HepG2 (cell line): Measurements from ENCODE around the gene RECQL5. TPM values are rescaled to one million over a fixed set of nuclear protein-coding genes. Genes with fewer than 3 reads are reported as not detected.

Source experiments
- CBX2 ChIP-seq, 2 experiments: fragments of 200-600 bp in 1 of 2; sonication (generic); formaldehyde crosslinking in 1 of 2; IDR thresholded peaks; 2 replicates each; pipeline versions ENCODE4 v1.7.0 to v1.8.1; 2018 to 2022; ENCODE audit warnings: low read depth in 2 of 2, low read length in 1 of 2, mild to moderate bottlenecking in 1 of 2, missing genetic modification reagents in 1 of 2
- FOXO1 ChIP-seq: sonication (generic); formaldehyde crosslinking; IDR thresholded peaks from 2 replicates; pipeline ENCODE4 v1.4.0; 2020; ENCODE audit warnings: missing genetic modification reagents
- KDM3A ChIP-seq: IDR thresholded peaks from 2 replicates; pipeline ENCODE4 v1.6.1; 2018; ENCODE audit warnings: low read depth, missing compliant biosample characterization
- MEF2D ChIP-seq: sonication (generic); formaldehyde crosslinking; IDR thresholded peaks from 2 replicates; pipeline ENCODE4 v1.5.1; 2020; ENCODE audit warnings: mild to moderate bottlenecking, missing genetic modification reagents
- NR2F6 ChIP-seq, 2 experiments: IDR thresholded peaks; 2 replicates each; pipeline ENCODE4 v1.6.1; 2016; ENCODE audit warnings: antibody characterized with exemption in 1 of 2, mild to moderate bottlenecking in 1 of 2
- SMARCE1 ChIP-seq: fragments of 450-650 bp; IDR thresholded peaks from 2 replicates; pipeline ENCODE4 v1.6.1; 2017; ENCODE audit warnings: borderline replicate concordance
- ZMYM4 ChIP-seq: sonication (generic); formaldehyde crosslinking; IDR thresholded peaks from 2 replicates; pipeline ENCODE4 v1.8.1; 2023; ENCODE audit warnings: mild to moderate bottlenecking, missing genetic modification reagents
- ZNF20 ChIP-seq: sonication (generic); formaldehyde crosslinking; IDR thresholded peaks from 2 replicates; pipeline ENCODE4 v1.4.0; 2020; ENCODE audit warnings: mild to moderate bottlenecking, moderate library complexity, missing genetic modification reagents
- ZNF496 ChIP-seq: sonication (generic); formaldehyde crosslinking; IDR thresholded peaks from 2 replicates; pipeline ENCODE4 v1.8.1; 2023; ENCODE audit warnings: mild to moderate bottlenecking, moderate library complexity, missing genetic modification reagents; ENCODE audit not compliant: insufficient replicate concordance
- ZNF720 ChIP-seq: sonication (generic); formaldehyde crosslinking; IDR thresholded peaks from 2 replicates; pipeline ENCODE4 v1.4.0; 2020; ENCODE audit warnings: missing genetic modification reagents
- ZNF878 ChIP-seq: sonication (generic); formaldehyde crosslinking; IDR thresholded peaks from 2 replicates; pipeline ENCODE4 v1.8.1; 2023; ENCODE audit warnings: mild to moderate bottlenecking, missing genetic modification reagents, moderate library complexity
- ZNF879 ChIP-seq: sonication (generic); formaldehyde crosslinking; IDR thresholded peaks from 2 replicates; pipeline ENCODE4 v1.8.1; 2023; ENCODE audit warnings: missing genetic modification reagents
- ZSCAN30 ChIP-seq: sonication (generic); formaldehyde crosslinking; IDR thresholded peaks from 2 replicates; pipeline ENCODE4 v1.5.0; 2020; ENCODE audit warnings: mild to moderate bottlenecking, missing genetic modification reagents
- polyA plus RNA-seq, 8 experiments: library from polyadenylated mRNA; depleted of rRNA in 3 of 8; stranded (reverse) in 7 of 8; unstranded in 1 of 8; fragments of >200 nt; fragmentation: Illumina TruSeq in 4 of 8; extraction: Trizol in 4 of 8; gene quantifications; 2 replicates each; pipeline versions ENCODE4 v1.2.1 to v1.2.3, GENCODE V29; 2011 to 2016; ENCODE audit warnings: low read depth in 4 of 8, missing spikeins in 1 of 8, mixed read lengths in 1 of 8; ENCODE audit not compliant: insufficient read depth in 1 of 8
- total RNA-seq, 5 experiments: library from RNA; depleted of rRNA; stranded (reverse); fragments of >200 nt; fragmentation: Illumina TruSeq; extraction: Trizol; gene quantifications; 2 replicates each; pipeline ENCODE4 v1.2.3, GENCODE V29; 2016; ENCODE audit warnings: low read depth in 1 of 5
- TF ChIP-seq, protein P1 (sequence below): sonication (generic); formaldehyde crosslinking; IDR thresholded peaks from 2 replicates; pipeline ENCODE4; 2020; ENCODE audit warnings: missing genetic modification reagents, mild to moderate bottlenecking, borderline replicate concordance
- TF ChIP-seq, protein P2 (sequence below): fragments of 450-650 bp; IDR thresholded peaks from 2 replicates; pipeline ENCODE4 v1.6.1; 2016
- TF ChIP-seq, protein P3 (sequence below): sonication (generic); formaldehyde crosslinking; IDR thresholded peaks from 2 replicates; pipeline ENCODE4 v1.4.0; 2020; ENCODE audit warnings: mild to moderate bottlenecking, missing genetic modification reagents
- TF ChIP-seq, protein P4 (sequence below): sonication (generic); formaldehyde crosslinking; IDR thresholded peaks from 2 replicates; pipeline ENCODE4 v1.5.0; 2020; ENCODE audit warnings: mild to moderate bottlenecking, missing genetic modification reagents
- TF ChIP-seq, protein P5 (sequence below): sonication (generic); formaldehyde crosslinking; IDR thresholded peaks from 2 replicates; pipeline ENCODE4 v1.8.0; 2022; ENCODE audit warnings: mild to moderate bottlenecking, missing genetic modification reagents

Gene RECQL5
- total and polyA plus RNA-seq, 2 of the 13 experiments (the other 11 are each of a cell fraction or from before 2014, with no cell fraction given), result 27.7 to 32.0 TPM

DNA sequence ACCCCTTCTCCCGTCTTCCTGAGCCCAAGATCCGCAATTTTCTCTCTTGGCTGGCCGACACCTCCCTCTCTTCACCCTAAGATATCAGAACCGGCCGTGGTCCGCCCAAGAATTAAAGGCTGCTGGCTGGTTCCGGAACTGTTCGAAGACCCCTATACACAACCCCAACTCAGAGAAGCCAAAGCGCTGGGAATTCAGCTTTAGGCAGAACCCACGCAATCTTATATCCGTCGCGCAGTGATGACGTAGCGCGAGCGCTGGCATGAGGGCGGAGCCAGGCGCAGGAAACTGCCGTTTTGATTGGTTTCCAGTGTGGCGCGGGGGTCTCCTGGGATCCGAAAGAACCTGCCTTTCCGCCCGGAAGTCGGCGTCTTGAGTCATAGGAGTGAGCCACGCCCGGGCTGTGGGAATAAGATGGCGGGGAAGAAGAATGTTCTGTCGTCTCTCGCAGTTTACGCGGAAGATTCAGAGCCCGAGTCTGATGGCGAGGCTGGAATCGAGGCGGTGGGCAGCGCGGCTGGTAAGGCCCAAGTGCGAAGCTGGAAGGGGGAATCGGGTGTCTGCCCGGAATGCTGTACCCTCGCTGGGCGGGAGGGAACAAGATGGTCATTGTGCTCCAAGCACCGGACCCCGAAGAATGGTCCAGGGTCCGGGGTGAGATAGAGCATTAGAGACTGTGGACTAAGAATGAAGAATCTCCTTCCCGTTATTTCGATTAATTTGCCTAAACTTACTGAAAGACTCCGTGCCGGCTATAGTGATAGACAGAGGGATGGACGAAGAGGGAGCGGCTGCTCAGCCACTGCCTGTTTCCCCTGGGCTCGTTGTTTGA is at the start of gene RECQL5, which contains the start of gene SAP30BP (continued):
- TF ChIP-seq, protein P1, sequence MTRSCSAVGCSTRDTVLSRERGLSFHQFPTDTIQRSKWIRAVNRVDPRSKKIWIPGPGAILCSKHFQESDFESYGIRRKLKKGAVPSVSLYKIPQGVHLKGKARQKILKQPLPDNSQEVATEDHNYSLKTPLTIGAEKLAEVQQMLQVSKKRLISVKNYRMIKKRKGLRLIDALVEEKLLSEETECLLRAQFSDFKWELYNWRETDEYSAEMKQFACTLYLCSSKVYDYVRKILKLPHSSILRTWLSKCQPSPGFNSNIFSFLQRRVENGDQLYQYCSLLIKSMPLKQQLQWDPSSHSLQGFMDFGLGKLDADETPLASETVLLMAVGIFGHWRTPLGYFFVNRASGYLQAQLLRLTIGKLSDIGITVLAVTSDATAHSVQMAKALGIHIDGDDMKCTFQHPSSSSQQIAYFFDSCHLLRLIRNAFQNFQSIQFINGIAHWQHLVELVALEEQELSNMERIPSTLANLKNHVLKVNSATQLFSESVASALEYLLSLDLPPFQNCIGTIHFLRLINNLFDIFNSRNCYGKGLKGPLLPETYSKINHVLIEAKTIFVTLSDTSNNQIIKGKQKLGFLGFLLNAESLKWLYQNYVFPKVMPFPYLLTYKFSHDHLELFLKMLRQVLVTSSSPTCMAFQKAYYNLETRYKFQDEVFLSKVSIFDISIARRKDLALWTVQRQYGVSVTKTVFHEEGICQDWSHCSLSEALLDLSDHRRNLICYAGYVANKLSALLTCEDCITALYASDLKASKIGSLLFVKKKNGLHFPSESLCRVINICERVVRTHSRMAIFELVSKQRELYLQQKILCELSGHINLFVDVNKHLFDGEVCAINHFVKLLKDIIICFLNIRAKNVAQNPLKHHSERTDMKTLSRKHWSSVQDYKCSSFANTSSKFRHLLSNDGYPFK (CRISPR knock-in tag), result peak; percentile 97
- TF ChIP-seq ZNF878 (CRISPR knock-in tag), result no peak
- TF ChIP-seq ZMYM4, result peak; percentile 87; the same call in 1 of the 2 replicates
- TF ChIP-seq MEF2D, result peak; percentile 82
- no peak for TF ChIP-seq ZNF879 (CRISPR knock-in tag)
- no peak for TF ChIP-seq NR2F6 (IDR thresholded peaks at IDR 0.05)
- TF ChIP-seq NR2F6 (CRISPR knock-in tag; IDR thresholded peaks at IDR 0.05), result no peak; the same call in 1 of the 2 replicates
- TF ChIP-seq, protein P2, sequence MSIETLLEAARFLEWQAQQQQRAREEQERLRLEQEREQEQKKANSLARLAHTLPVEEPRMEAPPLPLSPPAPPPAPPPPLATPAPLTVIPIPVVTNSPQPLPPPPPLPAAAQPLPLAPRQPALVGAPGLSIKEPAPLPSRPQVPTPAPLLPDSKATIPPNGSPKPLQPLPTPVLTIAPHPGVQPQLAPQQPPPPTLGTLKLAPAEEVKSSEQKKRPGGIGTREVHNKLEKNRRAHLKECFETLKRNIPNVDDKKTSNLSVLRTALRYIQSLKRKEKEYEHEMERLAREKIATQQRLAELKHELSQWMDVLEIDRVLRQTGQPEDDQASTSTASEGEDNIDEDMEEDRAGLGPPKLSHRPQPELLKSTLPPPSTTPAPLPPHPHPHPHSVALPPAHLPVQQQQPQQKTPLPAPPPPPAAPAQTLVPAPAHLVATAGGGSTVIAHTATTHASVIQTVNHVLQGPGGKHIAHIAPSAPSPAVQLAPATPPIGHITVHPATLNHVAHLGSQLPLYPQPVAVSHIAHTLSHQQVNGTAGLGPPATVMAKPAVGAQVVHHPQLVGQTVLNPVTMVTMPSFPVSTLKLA, result peak; percentile 62
- TF ChIP-seq ZNF720, result no peak
- TF ChIP-seq ZSCAN30 (CRISPR knock-in tag), result no peak
- TF ChIP-seq CBX2 (IDR thresholded peaks at IDR 0.05; ENCODE audit: low read depth, low read length), result no peak
- no peak for TF ChIP-seq CBX2 (CRISPR knock-in tag; IDR thresholded peaks at IDR 0.05; ENCODE audit: low read depth)
- TF ChIP-seq FOXO1 (CRISPR knock-in tag), result no peak
- TF ChIP-seq, protein P3, sequence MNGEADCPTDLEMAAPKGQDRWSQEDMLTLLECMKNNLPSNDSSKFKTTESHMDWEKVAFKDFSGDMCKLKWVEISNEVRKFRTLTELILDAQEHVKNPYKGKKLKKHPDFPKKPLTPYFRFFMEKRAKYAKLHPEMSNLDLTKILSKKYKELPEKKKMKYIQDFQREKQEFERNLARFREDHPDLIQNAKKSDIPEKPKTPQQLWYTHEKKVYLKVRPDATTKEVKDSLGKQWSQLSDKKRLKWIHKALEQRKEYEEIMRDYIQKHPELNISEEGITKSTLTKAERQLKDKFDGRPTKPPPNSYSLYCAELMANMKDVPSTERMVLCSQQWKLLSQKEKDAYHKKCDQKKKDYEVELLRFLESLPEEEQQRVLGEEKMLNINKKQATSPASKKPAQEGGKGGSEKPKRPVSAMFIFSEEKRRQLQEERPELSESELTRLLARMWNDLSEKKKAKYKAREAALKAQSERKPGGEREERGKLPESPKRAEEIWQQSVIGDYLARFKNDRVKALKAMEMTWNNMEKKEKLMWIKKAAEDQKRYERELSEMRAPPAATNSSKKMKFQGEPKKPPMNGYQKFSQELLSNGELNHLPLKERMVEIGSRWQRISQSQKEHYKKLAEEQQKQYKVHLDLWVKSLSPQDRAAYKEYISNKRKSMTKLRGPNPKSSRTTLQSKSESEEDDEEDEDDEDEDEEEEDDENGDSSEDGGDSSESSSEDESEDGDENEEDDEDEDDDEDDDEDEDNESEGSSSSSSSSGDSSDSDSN (CRISPR knock-in tag), result peak; percentile 43; the same call in 1 of the 2 replicates
- TF ChIP-seq ZNF20 (CRISPR knock-in tag), result no peak
- TF ChIP-seq, protein P4, sequence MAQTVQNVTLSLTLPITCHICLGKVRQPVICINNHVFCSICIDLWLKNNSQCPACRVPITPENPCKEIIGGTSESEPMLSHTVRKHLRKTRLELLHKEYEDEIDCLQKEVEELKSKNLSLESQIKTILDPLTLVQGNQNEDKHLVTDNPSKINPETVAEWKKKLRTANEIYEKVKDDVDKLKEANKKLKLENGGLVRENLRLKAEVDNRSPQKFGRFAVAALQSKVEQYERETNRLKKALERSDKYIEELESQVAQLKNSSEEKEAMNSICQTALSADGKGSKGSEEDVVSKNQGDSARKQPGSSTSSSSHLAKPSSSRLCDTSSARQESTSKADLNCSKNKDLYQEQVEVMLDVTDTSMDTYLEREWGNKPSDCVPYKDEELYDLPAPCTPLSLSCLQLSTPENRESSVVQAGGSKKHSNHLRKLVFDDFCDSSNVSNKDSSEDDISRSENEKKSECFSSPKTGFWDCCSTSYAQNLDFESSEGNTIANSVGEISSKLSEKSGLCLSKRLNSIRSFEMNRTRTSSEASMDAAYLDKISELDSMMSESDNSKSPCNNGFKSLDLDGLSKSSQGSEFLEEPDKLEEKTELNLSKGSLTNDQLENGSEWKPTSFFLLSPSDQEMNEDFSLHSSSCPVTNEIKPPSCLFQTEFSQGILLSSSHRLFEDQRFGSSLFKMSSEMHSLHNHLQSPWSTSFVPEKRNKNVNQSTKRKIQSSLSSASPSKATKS, result no peak
- TF ChIP-seq KDM3A (CRISPR knock-in tag), result no peak
- TF ChIP-seq ZNF496 (CRISPR knock-in tag), result no peak
- no peak for TF ChIP-seq SMARCE1
- TF ChIP-seq, protein P5, sequence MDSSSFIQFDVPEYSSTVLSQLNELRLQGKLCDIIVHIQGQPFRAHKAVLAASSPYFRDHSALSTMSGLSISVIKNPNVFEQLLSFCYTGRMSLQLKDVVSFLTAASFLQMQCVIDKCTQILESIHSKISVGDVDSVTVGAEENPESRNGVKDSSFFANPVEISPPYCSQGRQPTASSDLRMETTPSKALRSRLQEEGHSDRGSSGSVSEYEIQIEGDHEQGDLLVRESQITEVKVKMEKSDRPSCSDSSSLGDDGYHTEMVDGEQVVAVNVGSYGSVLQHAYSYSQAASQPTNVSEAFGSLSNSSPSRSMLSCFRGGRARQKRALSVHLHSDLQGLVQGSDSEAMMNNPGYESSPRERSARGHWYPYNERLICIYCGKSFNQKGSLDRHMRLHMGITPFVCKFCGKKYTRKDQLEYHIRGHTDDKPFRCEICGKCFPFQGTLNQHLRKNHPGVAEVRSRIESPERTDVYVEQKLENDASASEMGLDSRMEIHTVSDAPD (CRISPR knock-in tag), result peak; percentile 75; the same call in 1 of the 2 replicates
